ENCODE results near the gene PITPNC1. TPM values are rescaled to one million over a fixed set of nuclear protein-coding genes. Genes with fewer than 3 reads are reported as not detected.
"Not testable (repeated sequence)": the region's sequence is repeated elsewhere in the genome, so short reads cannot be mapped to it uniquely, and the experiment has no call there.

Gene PITPNC1
- total RNA-seq, 1 donor from 2014 or later: 40.3 TPM

- H3K4me1 Mint-ChIP-seq (ENCODE audit: low read depth, unreplicated experiment): peaks cover 4% of the 10 kb centered on the region
- no peaks in the 10 kb centered on the region for H3K36me3 Mint-ChIP-seq (ENCODE audit: unreplicated experiment)
- no peak overlapping the region for H3K4me3 Mint-ChIP-seq (ENCODE audit: unreplicated experiment)
- H3K9me3 Mint-ChIP-seq (ENCODE audit: unreplicated experiment): peaks cover 5% of the 10 kb centered on the region
- no peaks in the 10 kb centered on the region for H3K27me3 Mint-ChIP-seq (ENCODE audit: unreplicated experiment)
- no peak overlapping the region for H3K27ac Mint-ChIP-seq (ENCODE audit: unreplicated experiment)
- DNase-seq: no peak
- TF ChIP-seq CTCF (IDR thresholded peaks at IDR 0.05; ENCODE audit: partially characterized antibody, unreplicated experiment): no peak
Observed at GRCh38 chr17:67625971-67626370, 248.9 kb downstream of the PITPNC1 start.

GRCh38 chr17:67628580-67629013 lies 251.5 kb downstream of the PITPNC1 start:
- no peak for TF ChIP-seq CTCF (IDR thresholded peaks at IDR 0.05; ENCODE audit: partially characterized antibody, unreplicated experiment)
- Mint-ChIP-seq H3K9me3 (ENCODE audit: unreplicated experiment) (peaks cover 5% of the 10 kb centered on the region), H3K27me3 (ENCODE audit: unreplicated experiment) (no peaks in the 10 kb centered on the region), H3K4me1 (ENCODE audit: low read depth, unreplicated experiment) (peaks cover 4% of the 10 kb centered on the region), H3K27ac (ENCODE audit: unreplicated experiment) (no peak overlapping the region), H3K4me3 (ENCODE audit: unreplicated experiment) (no peak overlapping the region), H3K36me3 (ENCODE audit: unreplicated experiment) (no peaks in the 10 kb centered on the region)
- DNase-seq: no peak

GRCh38 chr17:67629971-67630320 lies 252.9 kb downstream of the PITPNC1 start:
- Mint-ChIP-seq H3K27me3 (ENCODE audit: unreplicated experiment) (peaks cover 4% of the 10 kb centered on the region), H3K36me3 (ENCODE audit: unreplicated experiment) (no peaks in the 10 kb centered on the region), H3K4me3 (ENCODE audit: unreplicated experiment) (no peak overlapping the region), H3K27ac (ENCODE audit: unreplicated experiment) (no peak overlapping the region), H3K9me3 (ENCODE audit: unreplicated experiment) (peaks cover 4% of the 10 kb centered on the region), H3K4me1 (ENCODE audit: low read depth, unreplicated experiment) (peaks cover 4% of the 10 kb centered on the region)
- no peak for TF ChIP-seq CTCF (IDR thresholded peaks at IDR 0.05; ENCODE audit: partially characterized antibody, unreplicated experiment)
- DNase-seq: no peak

- not testable (repeated sequence) for DNase-seq; H3K4me3 Mint-ChIP-seq (ENCODE audit: unreplicated experiment); H3K4me1 Mint-ChIP-seq (ENCODE audit: low read depth, unreplicated experiment); H3K27me3 Mint-ChIP-seq (ENCODE audit: unreplicated experiment); H3K36me3 Mint-ChIP-seq (ENCODE audit: unreplicated experiment); H3K9me3 Mint-ChIP-seq (ENCODE audit: unreplicated experiment); H3K27ac Mint-ChIP-seq (ENCODE audit: unreplicated experiment)
Observed at GRCh38 chr17:67630836-67631235, 253.8 kb downstream of the PITPNC1 start.

GRCh38 chr17:67632141-67632540 lies 255.1 kb downstream of the PITPNC1 start:
- no peak for TF ChIP-seq CTCF (IDR thresholded peaks at IDR 0.05; ENCODE audit: partially characterized antibody, unreplicated experiment)
- Mint-ChIP-seq H3K9me3 (ENCODE audit: unreplicated experiment) (peaks cover 4% of the 10 kb centered on the region), H3K4me3 (ENCODE audit: unreplicated experiment) (no peak overlapping the region), H3K4me1 (ENCODE audit: low read depth, unreplicated experiment) (peaks cover 5% of the 10 kb centered on the region), H3K27ac (ENCODE audit: unreplicated experiment) (no peak overlapping the region), H3K27me3 (ENCODE audit: unreplicated experiment) (peaks cover 6% of the 10 kb centered on the region), H3K36me3 (ENCODE audit: unreplicated experiment) (no peaks in the 10 kb centered on the region)
- DNase-seq: no peak

- peaks cover 3% of the 10 kb centered on the region for H3K9me3 Mint-ChIP-seq (ENCODE audit: unreplicated experiment)
- no peak for DNase-seq
- H3K4me1 Mint-ChIP-seq (ENCODE audit: low read depth, unreplicated experiment): peaks cover 8% of the 10 kb centered on the region
Observed at GRCh38 chr17:67633751-67634211, 256.7 kb downstream of the PITPNC1 start.

More at GRCh38 chr17:67633751-67634211, 256.7 kb downstream of the PITPNC1 start:
- Mint-ChIP-seq H3K27ac (ENCODE audit: unreplicated experiment) (no peak overlapping the region), H3K36me3 (ENCODE audit: unreplicated experiment) (no peaks in the 10 kb centered on the region), H3K27me3 (ENCODE audit: unreplicated experiment) (peaks cover 6% of the 10 kb centered on the region), H3K4me3 (ENCODE audit: unreplicated experiment) (no peak overlapping the region)
- no peak for TF ChIP-seq CTCF (IDR thresholded peaks at IDR 0.05; ENCODE audit: partially characterized antibody, unreplicated experiment)
